HepG2 (cell line): ENCODE results near the gene IGFBP6. TPM values are rescaled to one million over a fixed set of nuclear protein-coding genes. Genes with fewer than 3 reads are reported as not detected.

Experiments
- CEBPB ChIP-seq: IDR thresholded peaks from 2 replicates; pipeline ENCODE4 v1.6.1; 2011; ENCODE audit warnings: low read depth, low read length, improper control_type of control experiment, borderline replicate concordance
- EP300 ChIP-seq, 3 experiments: sonication (generic) in 1 of 3; formaldehyde crosslinking in 1 of 3; IDR thresholded peaks; 2 replicates each; pipeline versions ENCODE4 v1.5.1 to v1.6.1; 2011 to 2020; ENCODE audit warnings: low read depth in 2 of 3, low read length in 2 of 3, borderline replicate concordance in 1 of 3, improper control_type of control experiment in 1 of 3, mild to moderate bottlenecking in 1 of 3, missing genetic modification reagents in 1 of 3, moderate library complexity in 1 of 3
- GMEB1 ChIP-seq: sonication (generic); formaldehyde crosslinking; IDR thresholded peaks from 2 replicates; pipeline ENCODE4 v1.5.1; 2020; ENCODE audit warnings: missing genetic modification reagents, mild to moderate bottlenecking, borderline replicate concordance
- HIC2 ChIP-seq: sonication (generic); formaldehyde crosslinking; IDR thresholded peaks from 2 replicates; pipeline ENCODE4 v1.9.0; 2022; ENCODE audit warnings: low read depth, missing genetic modification reagents
- HIVEP1 ChIP-seq: sonication (generic); formaldehyde crosslinking; IDR thresholded peaks from 2 replicates; pipeline ENCODE4 v1.4.0; 2020; ENCODE audit warnings: mild to moderate bottlenecking, missing genetic modification reagents
- HNRNPL ChIP-seq: fragments of 200-400 bp; formaldehyde crosslinking; IDR thresholded peaks from 2 replicates; pipeline ENCODE4 v1.6.1; 2017; ENCODE audit warnings: mild to moderate bottlenecking, low read depth, low read length
- KDM6A ChIP-seq: IDR thresholded peaks from 2 replicates; pipeline ENCODE4 v1.6.1; 2016; ENCODE audit warnings: low read depth
- MXD3 ChIP-seq: IDR thresholded peaks from 2 replicates; pipeline ENCODE4 v1.6.1; 2016; ENCODE audit warnings: mild to moderate bottlenecking, missing biosample characterization, missing genetic modification reagents
- NBN ChIP-seq: fragments of 450-650 bp; conservative IDR thresholded peaks from 2 replicates; pipeline ENCODE4 v1.6.1; 2017
- SIX4 ChIP-seq: sonication (generic); formaldehyde crosslinking; IDR thresholded peaks from 2 replicates; pipeline ENCODE4 v1.4.0; 2020; ENCODE audit warnings: missing genetic modification reagents
- SKI ChIP-seq: fragments of 450-650 bp; IDR thresholded peaks from one replicate; pipeline ENCODE4 v1.6.1; 2018; ENCODE audit warnings: mild to moderate bottlenecking; ENCODE audit not compliant: partially characterized antibody
- SMC3 ChIP-seq: IDR thresholded peaks from 2 replicates; pipeline ENCODE4 v1.6.1; 2011; ENCODE audit warnings: low read length, improper control_type of control experiment
- SOX13 ChIP-seq, 3 experiments: fragments of 450-650 bp in 1 of 3; sonication (generic) in 1 of 3; formaldehyde crosslinking in 1 of 3; IDR thresholded peaks in 2 of 3; conservative IDR thresholded peaks in 1 of 3; 2 replicates each; pipeline versions ENCODE4 v1.5.0 to v1.6.1; 2016 to 2020; ENCODE audit warnings: antibody characterized with exemption in 1 of 3, mild to moderate bottlenecking in 1 of 3, missing compliant biosample characterization in 1 of 3, missing genetic modification reagents in 1 of 3, moderate library complexity in 1 of 3
- STAT5B ChIP-seq: sonication (generic); formaldehyde crosslinking; IDR thresholded peaks from 2 replicates; pipeline ENCODE4 v1.4.0; 2020; ENCODE audit warnings: missing genetic modification reagents
- SUZ12 ChIP-seq: fragments of 150-350 bp; IDR thresholded peaks from 2 replicates; pipeline ENCODE4 v1.6.1; 2014; ENCODE audit warnings: low read depth, low read length
- ZFAT ChIP-seq: sonication (generic); formaldehyde crosslinking; conservative IDR thresholded peaks from 2 replicates; pipeline ENCODE4 v1.8.1; 2023; ENCODE audit warnings: missing genetic modification reagents, inconsistent platforms
- ZFP41 ChIP-seq: sonication (generic); formaldehyde crosslinking; IDR thresholded peaks from 2 replicates; pipeline ENCODE4 v1.4.0; 2020; ENCODE audit warnings: mild to moderate bottlenecking, missing genetic modification reagents, borderline replicate concordance
- ZGPAT ChIP-seq: IDR thresholded peaks from 2 replicates; pipeline ENCODE4 v1.6.1; 2016; ENCODE audit warnings: mild to moderate bottlenecking
- ZNF607 ChIP-seq: sonication (generic); formaldehyde crosslinking; IDR thresholded peaks from 2 replicates; pipeline ENCODE4 v1.5.1; 2020; ENCODE audit warnings: missing genetic modification reagents, mild to moderate bottlenecking, borderline replicate concordance
- ZNF784 ChIP-seq: sonication (generic); formaldehyde crosslinking; IDR thresholded peaks from 2 replicates; pipeline ENCODE4 v1.5.1; 2020; ENCODE audit warnings: missing genetic modification reagents, mild to moderate bottlenecking, borderline replicate concordance
- ZSCAN21 ChIP-seq: sonication (generic); formaldehyde crosslinking; IDR thresholded peaks from 2 replicates; pipeline ENCODE4 v1.8.0; 2022; ENCODE audit warnings: mild to moderate bottlenecking, missing genetic modification reagents, moderate library complexity, borderline replicate concordance
- polyA plus RNA-seq, 8 experiments: library from polyadenylated mRNA; depleted of rRNA in 3 of 8; stranded (reverse) in 7 of 8; unstranded in 1 of 8; fragments of >200 nt; fragmentation: Illumina TruSeq in 4 of 8; extraction: Trizol in 4 of 8; gene quantifications; 2 replicates each; pipeline versions ENCODE4 v1.2.1 to v1.2.3, GENCODE V29; 2011 to 2016; ENCODE audit warnings: low read depth in 4 of 8, missing spikeins in 1 of 8, mixed read lengths in 1 of 8; ENCODE audit not compliant: insufficient read depth in 1 of 8
- total RNA-seq, 5 experiments: library from RNA; depleted of rRNA; stranded (reverse); fragments of >200 nt; fragmentation: Illumina TruSeq; extraction: Trizol; gene quantifications; 2 replicates each; pipeline ENCODE4 v1.2.3, GENCODE V29; 2016; ENCODE audit warnings: low read depth in 1 of 5

The IGFBP6 gene
- total and polyA plus RNA-seq, 2 of the 13 experiments (the other 11 are each of a cell fraction or from before 2014, with no cell fraction given), result 3.9 to 25.2 TPM

- TF ChIP-seq EP300 (IDR thresholded peaks at IDR 0.05; ENCODE audit: low read depth in 2 of 2, low read length in 2 of 2) (peak in 1 of 2 experiments; percentile 42; a peak in 2 of 4 replicates), EP300 (CRISPR knock-in tag; IDR thresholded peaks at IDR 0.05; ENCODE audit: borderline replicate concordance) (no peak), HIC2 (no peak), MXD3 (CRISPR knock-in tag) (no peak), SMC3 (peak; percentile 36), KDM6A (CRISPR knock-in tag) (peak; percentile 47; the same call in 1 of the 2 replicates), SOX13 (IDR thresholded peaks at IDR 0.05) (no peak), SOX13 (CRISPR knock-in tag; conservative IDR thresholded peaks at IDR 0.05 in 1 of 2, IDR thresholded peaks at IDR 0.05 in 1 of 2) (peak in 1 of 2 experiments; percentile 19; a peak in 1 of 4 replicates), ZGPAT (CRISPR knock-in tag) (peak; percentile 16; the same call in 1 of the 2 replicates), NBN (no peak), STAT5B (no peak), GMEB1 (CRISPR knock-in tag) (0 out of 2 replicates have a peak, but pooled peaks have one; percentile 26), ZFP41 (peak; percentile 46; the same call in 1 of the 2 replicates), ZSCAN21 (0 out of 2 replicates have a peak, but pooled peaks have one; percentile 59), HIVEP1 (CRISPR knock-in tag) (no peak), SUZ12 (no peak), SKI (peak; percentile 19), SIX4 (CRISPR knock-in tag) (0 out of 2 replicates have a peak, but pooled peaks have one; percentile 21), ZFAT (CRISPR knock-in tag) (no peak), ZNF784 (CRISPR knock-in tag) (0 out of 2 replicates have a peak, but pooled peaks have one; percentile 66), HNRNPL (no peak), ZNF607 (peak; percentile 3; the same call in 1 of the 2 replicates), CEBPB (no peak)
These were observed 44.0 kb upstream of the IGFBP6 start (continued) for GRCh38 chr12:53053218-53054111.
